ENCODE data around the gene ZCCHC24. TPM values are rescaled to one million over a fixed set of nuclear protein-coding genes. Genes with fewer than 3 reads are reported as not detected.
A peak's percentile ranks its signal among the peaks of the same experiment; 100 is the strongest.

The ZCCHC24 gene
- total and polyA plus RNA-seq, 2 donors (not counting 3 experiments of a cell fraction or from before 2014, with no cell fraction given): 5.2 to 8.4 TPM

DNA sequence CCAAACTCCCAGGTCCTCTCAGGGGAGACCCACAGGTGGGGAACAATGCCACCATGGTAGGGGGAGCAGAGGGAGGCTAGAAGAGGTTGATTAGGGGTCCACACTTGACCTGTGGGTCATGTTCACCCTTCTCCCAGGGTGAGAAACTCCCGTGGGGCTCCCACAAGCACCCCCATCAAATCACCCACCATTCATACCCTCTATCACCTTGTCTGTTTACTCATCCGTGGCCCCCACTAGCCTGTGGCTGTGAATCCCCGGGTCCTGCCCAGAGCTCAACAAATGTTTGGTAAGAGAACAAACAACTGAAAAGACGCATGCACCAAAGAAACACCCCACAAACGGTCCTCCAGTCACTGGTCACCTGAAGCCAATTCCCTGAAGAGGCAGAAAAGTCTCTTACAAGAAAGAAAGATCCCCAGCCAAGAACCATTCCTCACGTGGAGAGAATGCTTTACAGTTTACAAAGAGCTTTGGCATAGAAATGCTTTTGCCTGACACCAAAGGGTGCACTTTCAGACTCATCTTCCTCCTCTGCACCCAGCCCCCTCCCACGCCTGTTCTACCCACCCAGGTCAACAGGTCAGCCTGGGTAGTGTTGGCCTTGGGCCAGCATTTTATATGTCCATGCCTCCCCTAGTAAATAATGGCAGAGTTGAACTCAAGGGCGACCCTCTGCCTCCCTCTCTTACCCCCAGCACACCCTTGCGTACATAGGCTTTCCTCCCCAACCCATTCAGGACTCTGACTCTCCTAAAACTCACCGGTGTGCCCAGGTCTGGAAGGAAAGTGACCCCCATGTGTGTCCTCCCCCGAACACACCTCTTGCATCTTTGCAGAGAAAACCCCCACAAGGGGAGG, 1.9 kb downstream of the ZCCHC24 start:
- Histone ChIP-seq H3K4me3 (replicated peaks in 1 of 3; ENCODE audit: insufficient read depth in 1 of 3, low read depth in 1 of 3, low read length in 3 of 3) (peak overlapping the region in 1 of 3 experiments; percentile 64), H3K27me3 (ENCODE audit: control insufficient read depth in 2 of 2, insufficient read depth in 2 of 2, low read length in 2 of 2) (no peaks in the 10 kb centered on the region), H3K4me1 (ENCODE audit: control insufficient read depth, extremely low read depth, insufficient read depth, low read length) (peaks cover 19% of the 10 kb centered on the region), H3K9me3 (replicated peaks; ENCODE audit: control insufficient read depth, insufficient read depth, low read length) (no peaks in the 10 kb centered on the region), H3K9ac (replicated peaks; ENCODE audit: extremely low read depth, insufficient read depth, low read length) (no peak overlapping the region), H3K4me2 (ENCODE audit: insufficient read depth, low read length) (peak overlapping the region; percentile 25), H4K20me1 (replicated peaks; ENCODE audit: control insufficient read depth, extremely low read depth, insufficient read depth, low read length) (no peaks in the 10 kb centered on the region), H3K9me1 (replicated peaks; ENCODE audit: control insufficient read depth, extremely low read depth, insufficient read depth, low read length) (no peaks in the 10 kb centered on the region), H3K36me3 (ENCODE audit: control insufficient read depth in 2 of 2, extremely low read depth in 1 of 2, insufficient read depth in 2 of 2, low read length in 2 of 2) (no peaks in the 10 kb centered on the region), H3K79me2 (ENCODE audit: control insufficient read depth, insufficient read depth, low read length) (no peaks in the 10 kb centered on the region), H3K27ac (ENCODE audit: insufficient read depth, low read depth, low read length) (no peak overlapping the region), H2AFZ (ENCODE audit: low read depth, low read length) (no peak overlapping the region)
- POLR2A ChIA-PET: no interaction called here
- intact Hi-C loops (cut with micrococcal nuclease) (loop anchor here (1.0 kb wide), 2 partner anchors 40 to 44 kb away; no protein-coding TSS in a partner anchor), dilution Hi-C loops (cut with MboI; ENCODE audit: extremely low pct_ligation_motif_present, low sequenced_read_pairs) (no loop called here)
- no peak for FAIRE-seq
- TF ChIP-seq MYC (IDR thresholded peaks at IDR 0.05; ENCODE audit: low read depth, low read length) (no peak), EZH2 (IDR thresholded peaks at IDR 0.05; ENCODE audit: borderline replicate concordance, low read depth, low read length, severe bottlenecking) (no peak), JUN (IDR thresholded peaks at IDR 0.05; ENCODE audit: borderline replicate concordance, insufficient read depth, insufficient read length, low read depth) (no peak), POLR2A (IDR thresholded peaks at IDR 0.05; ENCODE audit: low read depth, low read length) (no peak), GATA2 (IDR thresholded peaks at IDR 0.05; ENCODE audit: insufficient read depth, insufficient read length, low read depth, low read length) (no peak), POLR2AphosphoS5 (IDR thresholded peaks at IDR 0.05; ENCODE audit: insufficient read depth, low read depth, low read length) (no peak), FOS (IDR thresholded peaks at IDR 0.05; ENCODE audit: borderline replicate concordance, insufficient read depth, low read length) (no peak)
- TF ChIP-seq, protein P1, sequence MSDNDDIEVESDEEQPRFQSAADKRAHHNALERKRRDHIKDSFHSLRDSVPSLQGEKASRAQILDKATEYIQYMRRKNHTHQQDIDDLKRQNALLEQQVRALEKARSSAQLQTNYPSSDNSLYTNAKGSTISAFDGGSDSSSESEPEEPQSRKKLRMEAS (IDR thresholded peaks at IDR 0.05; ENCODE audit: insufficient read depth, insufficient read length): no peak
- TF ChIP-seq, protein P2, sequence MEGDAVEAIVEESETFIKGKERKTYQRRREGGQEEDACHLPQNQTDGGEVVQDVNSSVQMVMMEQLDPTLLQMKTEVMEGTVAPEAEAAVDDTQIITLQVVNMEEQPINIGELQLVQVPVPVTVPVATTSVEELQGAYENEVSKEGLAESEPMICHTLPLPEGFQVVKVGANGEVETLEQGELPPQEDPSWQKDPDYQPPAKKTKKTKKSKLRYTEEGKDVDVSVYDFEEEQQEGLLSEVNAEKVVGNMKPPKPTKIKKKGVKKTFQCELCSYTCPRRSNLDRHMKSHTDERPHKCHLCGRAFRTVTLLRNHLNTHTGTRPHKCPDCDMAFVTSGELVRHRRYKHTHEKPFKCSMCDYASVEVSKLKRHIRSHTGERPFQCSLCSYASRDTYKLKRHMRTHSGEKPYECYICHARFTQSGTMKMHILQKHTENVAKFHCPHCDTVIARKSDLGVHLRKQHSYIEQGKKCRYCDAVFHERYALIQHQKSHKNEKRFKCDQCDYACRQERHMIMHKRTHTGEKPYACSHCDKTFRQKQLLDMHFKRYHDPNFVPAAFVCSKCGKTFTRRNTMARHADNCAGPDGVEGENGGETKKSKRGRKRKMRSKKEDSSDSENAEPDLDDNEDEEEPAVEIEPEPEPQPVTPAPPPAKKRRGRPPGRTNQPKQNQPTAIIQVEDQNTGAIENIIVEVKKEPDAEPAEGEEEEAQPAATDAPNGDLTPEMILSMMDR (IDR thresholded peaks at IDR 0.05; ENCODE audit: extremely low read depth in 1 of 2, insufficient read depth in 1 of 2, low read depth in 1 of 2, low read length in 2 of 2): no peak
- no peak for DNase-seq (ENCODE audit: low read depth, low spot score)
- CTCF ChIA-PET: interaction anchor here (1.0 to 3.3 kb wide), 4 partner anchors 28 to 69 kb away, joined by 3 to 20 read pairs (median 6); no protein-coding TSS in a partner anchor
- BruUV-seq (replicated peaks): no TSS peak

Data from endothelial cell of umbilical vein (primary cell).